ENCODE data around the gene RPS6KL1. TPM values are rescaled to one million over a fixed set of nuclear protein-coding genes. Genes with fewer than 3 reads are reported as not detected.

The RPS6KL1 gene
- total RNA-seq, 1 experiment from 2014 or later, result 17.9 TPM

- H3K79me2 ChIP-seq (ENCODE audit: low read length), result no peaks in the 10 kb centered on the region
- TF ChIP-seq CTCF (conservative IDR thresholded peaks at IDR 0.05; ENCODE audit: low read depth, low read length) (no peak), EZH2phosphoT487 (IDR thresholded peaks at IDR 0.05; ENCODE audit: borderline replicate concordance, low read length) (no peak), EZH2 (IDR thresholded peaks at IDR 0.05; ENCODE audit: low read length, unreplicated experiment) (no peak)
- intact Hi-C loops (cut with micrococcal nuclease), result no loop called here
- H3K4me2 ChIP-seq (ENCODE audit: low read length), result no peak overlapping the region
- ChIA-PET POLR2A (ENCODE audit: unreplicated experiment) (no interaction called here), CTCF (interaction anchor here (1.1 kb wide), 1 partner anchor 36 kb away, joined by 4 read pairs; no protein-coding TSS in a partner anchor)
- no peaks in the 10 kb centered on the region for H3K27me3 ChIP-seq (ENCODE audit: low read length)
- no peak overlapping the region for H3K4me3 ChIP-seq (ENCODE audit: low read length)
- H3K9me3 ChIP-seq (ENCODE audit: low read length), result no peaks in the 10 kb centered on the region
- H3K36me3 ChIP-seq (ENCODE audit: low read depth, low read length), result peaks cover 90% of the 10 kb centered on the region
- no peak overlapping the region for H3K9ac ChIP-seq (ENCODE audit: low read length)
- no peaks in the 10 kb centered on the region for H3F3A ChIP-seq (ENCODE audit: low read length, unreplicated experiment)
- ATAC-seq (no peak), DNase-seq (no peak)
- no peaks in the 10 kb centered on the region for H4K20me1 ChIP-seq (ENCODE audit: low read length)
- H3K9me2 ChIP-seq (replicated peaks; ENCODE audit: low read length), result no peaks in the 10 kb centered on the region
- H3K27ac ChIP-seq (ENCODE audit: low read length), result no peak overlapping the region
- no peak overlapping the region for H2AFZ ChIP-seq (ENCODE audit: low read length)
- no peaks in the 10 kb centered on the region for H3K4me1 ChIP-seq (ENCODE audit: insufficient read depth, low read length)
- BruUV-seq (replicated peaks), result no TSS peak
These were observed 26.7 kb downstream of the RPS6KL1 start for GRCh38 chr14:74896400-74896799.

- ATAC-seq, result no peak
- no peaks in the 10 kb centered on the region for H3K27me3 ChIP-seq (ENCODE audit: low read length)
- no peaks in the 10 kb centered on the region for H3K9me2 ChIP-seq (replicated peaks; ENCODE audit: low read length)
- H3K79me2 ChIP-seq (ENCODE audit: low read length), result peaks cover 3% of the 10 kb centered on the region
- no peak overlapping the region for H3K27ac ChIP-seq (ENCODE audit: low read length)
- TF ChIP-seq CTCF (conservative IDR thresholded peaks at IDR 0.05; ENCODE audit: low read depth, low read length) (no peak), EZH2phosphoT487 (IDR thresholded peaks at IDR 0.05; ENCODE audit: borderline replicate concordance, low read length) (no peak), EZH2 (IDR thresholded peaks at IDR 0.05; ENCODE audit: low read length, unreplicated experiment) (no peak)
- no peak overlapping the region for H3K4me2 ChIP-seq (ENCODE audit: low read length)
- intact Hi-C loops (cut with micrococcal nuclease), result no loop called here
- H3K4me3 ChIP-seq (ENCODE audit: low read length), result no peak overlapping the region
- no peaks in the 10 kb centered on the region for H3K4me1 ChIP-seq (ENCODE audit: insufficient read depth, low read length)
- CTCF ChIA-PET, result no interaction called here
- no TSS peak for BruUV-seq (replicated peaks)
- H3K36me3 ChIP-seq (ENCODE audit: low read depth, low read length), result peaks cover 84% of the 10 kb centered on the region
- POLR2A ChIA-PET (ENCODE audit: unreplicated experiment), result no interaction called here
- no peak overlapping the region for H3K9ac ChIP-seq (ENCODE audit: low read length)
- no peaks in the 10 kb centered on the region for H3F3A ChIP-seq (ENCODE audit: low read length, unreplicated experiment)
- no peaks in the 10 kb centered on the region for H3K9me3 ChIP-seq (ENCODE audit: low read length)
- H4K20me1 ChIP-seq (ENCODE audit: low read length), result no peaks in the 10 kb centered on the region
- H2AFZ ChIP-seq (ENCODE audit: low read length), result no peak overlapping the region
- no peak for DNase-seq
These were observed 29.4 kb downstream of the RPS6KL1 start for GRCh38 chr14:74893614-74894091.

GRCh38 chr14:74892745-74893144 is 30.3 kb downstream of the RPS6KL1 start:
- H3K9me3 ChIP-seq (ENCODE audit: low read length), result no peaks in the 10 kb centered on the region
- no peak for TF ChIP-seq CTCF (conservative IDR thresholded peaks at IDR 0.05; ENCODE audit: low read depth, low read length)
- no peak for TF ChIP-seq EZH2phosphoT487 (IDR thresholded peaks at IDR 0.05; ENCODE audit: borderline replicate concordance, low read length)
- TF ChIP-seq EZH2 (IDR thresholded peaks at IDR 0.05; ENCODE audit: low read length, unreplicated experiment), result no peak
- ChIA-PET POLR2A (ENCODE audit: unreplicated experiment) (no interaction called here), CTCF (no interaction called here)
- no TSS peak for BruUV-seq (replicated peaks)
- intact Hi-C loops (cut with micrococcal nuclease), result no loop called here
- ATAC-seq (no peak), DNase-seq (no peak)
- no peaks in the 10 kb centered on the region for H3K4me1 ChIP-seq (ENCODE audit: insufficient read depth, low read length)
- H3K27me3 ChIP-seq (ENCODE audit: low read length), result no peaks in the 10 kb centered on the region
- H2AFZ ChIP-seq (ENCODE audit: low read length), result no peak overlapping the region
- H3K4me2 ChIP-seq (ENCODE audit: low read length), result no peak overlapping the region
- H4K20me1 ChIP-seq (ENCODE audit: low read length), result 0 out of 2 replicates have a peak, but pooled peaks cover 3% of the 10 kb centered on the region
- H3K27ac ChIP-seq (ENCODE audit: low read length), result no peak overlapping the region
- H3K9ac ChIP-seq (ENCODE audit: low read length), result no peak overlapping the region
- peaks cover 76% of the 10 kb centered on the region for H3K36me3 ChIP-seq (ENCODE audit: low read depth, low read length)
- H3K9me2 ChIP-seq (replicated peaks; ENCODE audit: low read length), result no peaks in the 10 kb centered on the region
- H3K79me2 ChIP-seq (ENCODE audit: low read length), result peaks cover 12% of the 10 kb centered on the region
- no peaks in the 10 kb centered on the region for H3F3A ChIP-seq (ENCODE audit: low read length, unreplicated experiment)
- no peak overlapping the region for H3K4me3 ChIP-seq (ENCODE audit: low read length)
